Left ventricle myocardium inferior (tissue), 1 donor: ENCODE data around the gene C1orf116. TPM values are rescaled to one million over a fixed set of nuclear protein-coding genes. Genes with fewer than 3 reads are reported as not detected.

ENCODE experiments used
- DNase-seq: peaks from one replicate; pipeline ENCODE4 v3.0.0-alpha.2; 2020
- H3K27ac ChIP-seq: fragments of 200-600 bp; replicated peaks from 2 replicates; pipeline ENCODE4 v1.8.0; 2021
- H3K27me3 ChIP-seq: fragments of 200-600 bp; 2 replicates; pipeline ENCODE4 v1.8.0; 2021; ENCODE audit warnings: low read depth
- H3K36me3 ChIP-seq: fragments of 200-600 bp; 2 replicates; pipeline ENCODE4 v1.8.0; 2021
- H3K4me1 ChIP-seq: fragments of 200-600 bp; 2 replicates; pipeline ENCODE4 v1.8.0; 2021
- H3K4me3 ChIP-seq: fragments of 200-600 bp; 2 replicates; pipeline ENCODE4 v1.8.0; 2021; ENCODE audit warnings: mild to moderate bottlenecking, moderate library complexity
- H3K9me3 ChIP-seq: fragments of 200-600 bp; replicated peaks from 2 replicates; pipeline ENCODE4 v1.8.0; 2021
- intact Hi-C: fragments of 100-400 bp; cut with micrococcal nuclease; formaldehyde crosslinking; loops from one replicate; pipeline ENCODE4 v1.11.0; 2022
- total RNA-seq: library from RNA; stranded (reverse); fragmentation: NEBNext Ultra II Directional; extraction: Animal tissue kit (Norgen Biotek cat#: 25700); gene quantifications from one replicate; pipeline ENCODE4 v1.2.1, GENCODE V29; 2021
- TF ChIP-seq, protein P1 (sequence below): fragments of 200-600 bp; IDR thresholded peaks from 2 replicates; pipeline ENCODE4 v1.8.0; 2021; ENCODE audit warnings: antibody characterized with exemption, mild to moderate bottlenecking, borderline replicate concordance
- donor health status: DM: no; HTN: yes; CAD: no; lungs with severe emphysema.

Gene C1orf116
- total RNA-seq, 1 donor from 2014 or later = 0.74 TPM

DNA sequence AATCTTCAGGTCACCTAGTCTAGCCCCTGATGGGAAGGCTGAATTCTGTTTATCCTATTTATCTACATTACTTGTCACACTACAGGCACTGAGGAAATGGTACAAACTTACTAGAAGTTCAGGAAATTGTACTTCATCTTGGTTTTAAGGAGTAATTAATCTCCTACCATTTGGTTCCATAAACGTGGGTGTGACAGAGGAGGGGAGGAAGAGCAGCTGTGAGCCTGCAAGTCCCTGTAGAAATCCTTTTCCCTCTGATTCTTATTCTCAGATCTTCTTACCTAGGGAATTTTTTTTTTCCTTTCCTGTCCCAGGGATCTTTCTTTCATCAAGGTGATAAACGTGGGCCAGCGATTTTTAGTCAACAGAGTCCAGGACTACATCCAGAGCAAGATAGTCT lies 34.6 kb upstream of the C1orf116 start:
- TF ChIP-seq, protein P1, sequence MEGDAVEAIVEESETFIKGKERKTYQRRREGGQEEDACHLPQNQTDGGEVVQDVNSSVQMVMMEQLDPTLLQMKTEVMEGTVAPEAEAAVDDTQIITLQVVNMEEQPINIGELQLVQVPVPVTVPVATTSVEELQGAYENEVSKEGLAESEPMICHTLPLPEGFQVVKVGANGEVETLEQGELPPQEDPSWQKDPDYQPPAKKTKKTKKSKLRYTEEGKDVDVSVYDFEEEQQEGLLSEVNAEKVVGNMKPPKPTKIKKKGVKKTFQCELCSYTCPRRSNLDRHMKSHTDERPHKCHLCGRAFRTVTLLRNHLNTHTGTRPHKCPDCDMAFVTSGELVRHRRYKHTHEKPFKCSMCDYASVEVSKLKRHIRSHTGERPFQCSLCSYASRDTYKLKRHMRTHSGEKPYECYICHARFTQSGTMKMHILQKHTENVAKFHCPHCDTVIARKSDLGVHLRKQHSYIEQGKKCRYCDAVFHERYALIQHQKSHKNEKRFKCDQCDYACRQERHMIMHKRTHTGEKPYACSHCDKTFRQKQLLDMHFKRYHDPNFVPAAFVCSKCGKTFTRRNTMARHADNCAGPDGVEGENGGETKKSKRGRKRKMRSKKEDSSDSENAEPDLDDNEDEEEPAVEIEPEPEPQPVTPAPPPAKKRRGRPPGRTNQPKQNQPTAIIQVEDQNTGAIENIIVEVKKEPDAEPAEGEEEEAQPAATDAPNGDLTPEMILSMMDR = no peak
- H3K27me3 ChIP-seq = no peaks in the 10 kb centered on the region
- DNase-seq = no peak
- peaks cover 91% of the 10 kb centered on the region for H3K36me3 ChIP-seq
- H3K9me3 ChIP-seq = no peaks in the 10 kb centered on the region
- peaks cover 75% of the 10 kb centered on the region for H3K4me1 ChIP-seq
- peak overlapping the region; percentile 64 for H3K4me3 ChIP-seq
- intact Hi-C loops = no loop called here
- H3K27ac ChIP-seq = peak overlapping the region; percentile 82

DNA sequence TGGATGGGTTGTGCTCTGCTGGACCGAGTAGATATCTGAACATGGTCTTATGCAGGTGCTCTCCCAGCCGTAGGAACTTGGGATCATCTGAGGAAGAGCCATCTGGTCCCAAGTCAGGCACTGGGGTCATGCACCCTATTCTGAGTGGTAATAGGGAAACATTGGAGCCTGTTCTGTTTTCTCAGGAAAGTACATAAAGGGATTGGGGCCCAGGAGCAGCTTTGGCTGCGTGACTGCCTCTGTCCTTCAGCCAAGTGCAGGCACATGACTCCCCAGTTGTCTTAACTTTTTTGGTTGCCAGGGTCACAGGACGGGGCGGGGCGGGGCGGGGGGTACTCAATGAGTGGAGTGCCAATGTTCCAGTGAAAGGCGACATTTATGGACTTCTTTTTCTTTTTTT lies 32.0 kb upstream of the C1orf116 start:
- Histone ChIP-seq H3K36me3 (peaks cover 88% of the 10 kb centered on the region), H3K4me1 (peaks cover 69% of the 10 kb centered on the region), H3K9me3 (no peaks in the 10 kb centered on the region), H3K4me3 (peak overlapping the region; percentile 64), H3K27me3 (no peaks in the 10 kb centered on the region), H3K27ac (peak overlapping the region; percentile 82)
- TF ChIP-seq, protein P1 = no peak
- intact Hi-C loops = no loop called here
- DNase-seq = peak; percentile 54

DNA sequence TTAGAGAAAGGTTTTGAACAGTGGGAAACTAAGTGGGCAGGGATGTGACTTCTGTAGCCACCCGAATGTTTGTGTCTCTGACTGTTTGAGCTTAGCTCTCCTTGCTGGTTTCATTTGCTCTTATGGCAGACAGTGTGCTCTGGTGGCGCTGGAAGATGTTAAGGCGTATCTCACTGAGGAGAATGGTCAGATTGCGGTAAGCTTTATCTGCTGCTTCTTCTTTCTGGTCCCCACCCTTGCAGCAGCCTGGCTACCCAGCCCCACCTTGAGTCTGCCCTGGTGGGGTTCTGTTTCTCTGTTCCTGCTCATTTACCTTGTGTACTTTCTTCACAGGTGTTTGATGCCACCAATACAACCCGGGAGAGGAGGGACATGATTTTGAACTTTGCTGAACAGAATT lies 30.5 kb upstream of the C1orf116 start:
- H3K36me3 ChIP-seq = peaks cover 77% of the 10 kb centered on the region
- no peak overlapping the region for H3K4me3 ChIP-seq
- H3K27ac ChIP-seq = peak overlapping the region; percentile 55
- no peaks in the 10 kb centered on the region for H3K27me3 ChIP-seq
- H3K9me3 ChIP-seq = no peaks in the 10 kb centered on the region
- DNase-seq = no peak
- H3K4me1 ChIP-seq = peaks cover 66% of the 10 kb centered on the region
- TF ChIP-seq, protein P1 = no peak
- intact Hi-C loops = no loop called here

DNA sequence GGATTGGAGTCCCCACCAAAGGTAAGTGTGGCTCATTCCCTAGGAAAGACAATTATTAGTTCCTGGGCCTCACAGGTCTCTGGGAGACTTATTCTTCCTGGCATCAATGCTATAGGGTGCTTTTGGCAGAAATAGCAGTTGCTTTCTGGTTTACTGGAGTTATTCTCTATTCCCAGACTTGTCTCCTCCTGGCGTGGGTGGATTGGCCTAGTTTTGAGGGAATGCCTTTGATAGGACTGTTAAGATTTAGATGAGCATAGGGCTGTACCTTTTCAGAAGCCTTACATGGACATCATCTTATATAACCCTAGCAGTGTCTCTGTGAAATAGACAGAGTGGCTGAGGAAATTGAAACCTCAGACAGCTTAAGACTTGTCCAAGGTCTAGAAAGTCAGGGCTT lies 29.5 kb upstream of the C1orf116 start:
- intact Hi-C loops = no loop called here
- Histone ChIP-seq H3K36me3 (peaks cover 68% of the 10 kb centered on the region), H3K4me3 (no peak overlapping the region), H3K9me3 (no peaks in the 10 kb centered on the region), H3K27ac (peak overlapping the region; percentile 55), H3K27me3 (no peaks in the 10 kb centered on the region), H3K4me1 (peaks cover 69% of the 10 kb centered on the region)
- DNase-seq = no peak
- TF ChIP-seq, protein P1 = no peak

DNA sequence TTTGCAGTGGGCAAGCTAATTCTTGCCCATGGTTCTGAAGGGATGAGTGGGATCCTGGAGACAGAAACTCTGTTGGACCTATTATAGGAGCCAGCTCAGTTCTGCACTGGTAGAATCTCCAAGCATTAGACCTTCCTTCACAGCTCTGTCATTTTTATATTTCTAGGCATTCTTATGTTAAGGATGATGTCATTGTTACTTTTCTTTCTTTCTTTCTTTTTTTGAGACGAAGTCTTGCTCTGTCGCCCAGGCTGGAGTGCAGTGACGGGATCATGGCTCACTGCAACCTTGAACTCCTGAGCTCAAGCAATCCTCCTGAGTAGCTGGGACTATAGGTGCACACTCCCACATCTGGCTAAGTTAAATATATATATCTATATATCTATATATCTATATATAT lies 28.0 kb upstream of the C1orf116 start:
- Histone ChIP-seq H3K27me3 (no peaks in the 10 kb centered on the region), H3K36me3 (peaks cover 53% of the 10 kb centered on the region), H3K4me3 (no peak overlapping the region), H3K4me1 (peaks cover 63% of the 10 kb centered on the region), H3K9me3 (no peaks in the 10 kb centered on the region), H3K27ac (peak overlapping the region; percentile 97)
- intact Hi-C loops = no loop called here
- TF ChIP-seq, protein P1 = no peak
- no peak for DNase-seq

DNA sequence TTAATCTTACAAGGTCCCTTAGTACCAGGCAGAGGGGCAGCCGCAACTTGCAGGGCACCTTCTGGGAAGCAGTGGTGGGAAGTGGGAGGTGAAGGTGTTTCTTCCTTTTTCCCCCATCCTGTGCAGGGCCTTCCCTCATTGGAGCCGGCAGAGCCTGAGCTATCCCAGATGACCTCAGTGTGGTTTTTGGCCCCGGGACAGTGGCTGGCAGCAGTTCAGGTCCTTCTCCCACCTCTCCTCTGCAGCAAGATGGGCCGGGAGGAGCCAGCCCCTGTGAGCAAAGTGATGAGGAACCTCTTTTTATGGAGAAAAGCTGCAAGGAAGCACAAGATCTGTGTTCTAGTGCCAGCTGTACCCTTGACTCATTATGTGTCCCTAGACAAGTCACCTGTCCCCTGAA lies 27.3 kb upstream of the C1orf116 start:
- peaks cover 62% of the 10 kb centered on the region for H3K4me1 ChIP-seq
- no peaks in the 10 kb centered on the region for H3K27me3 ChIP-seq
- H3K4me3 ChIP-seq = peak overlapping the region; percentile 44
- peaks cover 46% of the 10 kb centered on the region for H3K36me3 ChIP-seq
- H3K9me3 ChIP-seq = no peaks in the 10 kb centered on the region
- intact Hi-C loops = no loop called here
- no peak for DNase-seq
- H3K27ac ChIP-seq = peak overlapping the region; percentile 97
- TF ChIP-seq, protein P1 = no peak
